A549 treated with AZD9567 at 1 μM for 4 hours (cell line): ENCODE data around the gene BTBD18. TPM values are rescaled to one million over a fixed set of nuclear protein-coding genes. Genes with fewer than 3 reads are reported as not detected.

Experiments
- total RNA-seq: library from RNA; stranded (reverse); fragments of 200-300 nt; extraction: Qiagen RNA extraction; gene quantifications from 5 replicates; pipeline ENCODE4 v1.2.3, GENCODE V29; 2022; ENCODE audit not compliant: insufficient read depth

BTBD18 gene
- not detected in 5 replicates for total RNA-seq

GRCh38 chr11:57751676-57752253, at the start of gene BTBD18:
BTBD18 (minus strand) TSS chr11:57751819; CDS start chr11:57751188, 631 bp downstream.

GRCh38 chr11:57761301-57762234, 9.9 kb upstream of the BTBD18 start, which contains the start of gene CTNND1:
CTNND1 (plus strand) TSS chr11:57761802; CDS start chr11:57791479, 29,677 bp downstream.

GRCh38 chr11:57741132-57742086, 10.2 kb downstream of the BTBD18 start, which contains the start of gene SELENOH:
SELENOH (plus strand) TSS chr11:57741491; CDS start chr11:57741596, 105 bp downstream.

GRCh38 chr11:57712256-57713150, 39.1 kb downstream of the BTBD18 start, which contains the start of gene TMX2:
TMX2 (plus strand) TSS chr11:57712593; CDS start chr11:57712619, 26 bp downstream.

GRCh38 chr11:57711414-57712255, 40.0 kb downstream of the BTBD18 start, which contains the start of gene MED19:
MED19 (minus strand) TSS chr11:57712215; CDS start chr11:57712179, 36 bp downstream.

Other genes starting within 250 kb of the BTBD18 start
- gene SLC43A1, start 236.1 kb downstream of the BTBD18 start, total RNA-seq, result 2.2 to 7.3 TPM (median 2.6 TPM) in 5 replicates
- gene TIMM10, start 221.1 kb downstream of the BTBD18 start, total RNA-seq, result 149 to 169 TPM (median 162 TPM) in 5 replicates
- gene SMTNL1, start 214.2 kb downstream of the BTBD18 start, total RNA-seq, result not detected in 5 replicates
- gene UBE2L6, start 184.1 kb downstream of the BTBD18 start, total RNA-seq, result 34.8 to 41.9 TPM (median 37.3 TPM) in 5 replicates
- gene SERPING1, start 154.1 kb downstream of the BTBD18 start, total RNA-seq, result 0.55 to 1.6 TPM (median 0.84 TPM) in 5 replicates
- gene YPEL4, start 101.9 kb downstream of the BTBD18 start, total RNA-seq, result 0.23 to 0.45 TPM (median 0.27 TPM) in 4 of 5 replicates, not detected in the other
- 24.5 to 31.6 TPM (median 30.3 TPM) in 5 replicates for gene CLP1, start 94.1 kb downstream of the BTBD18 start, total RNA-seq
- gene ZDHHC5, start 83.7 kb downstream of the BTBD18 start, total RNA-seq, result 68.2 to 96.5 TPM (median 70.7 TPM) in 5 replicates
- gene MED19, start 39.6 kb downstream of the BTBD18 start, total RNA-seq, result 30.6 to 36.9 TPM (median 32.6 TPM) in 5 replicates
- 140 to 159 TPM (median 149 TPM) in 5 replicates for gene TMX2, start 39.2 kb downstream of the BTBD18 start, total RNA-seq
- 77.3 to 152 TPM (median 138 TPM) in 5 replicates for gene SELENOH, start 10.3 kb downstream of the BTBD18 start, total RNA-seq
- 52.0 to 59.8 TPM (median 55.4 TPM) in 5 replicates for gene CTNND1, start 10.0 kb upstream of the BTBD18 start, total RNA-seq